IgD-negative memory B cell (primary cell): Measurements from ENCODE around the gene IGF2R. TPM values are rescaled to one million over a fixed set of nuclear protein-coding genes. Genes with fewer than 3 reads are reported as not detected.
"Not testable (repeated sequence)": the region's sequence is repeated elsewhere in the genome, so short reads cannot be mapped to it uniquely, and the experiment has no call there.

Experiments
- H3K27ac Mint-ChIP-seq, 3 donors: one replicate each; pipeline ENCODE4 v1.8.0; 2020 to 2022; ENCODE audit warnings: mild to moderate bottlenecking in 3 of 3, mixed read lengths in 3 of 3, moderate library complexity in 1 of 3
- H3K27me3 Mint-ChIP-seq: one replicate; pipeline ENCODE4 v1.8.0; 2021; ENCODE audit warnings: mixed read lengths
- H3K36me3 Mint-ChIP-seq: one replicate; pipeline ENCODE4 v1.8.0; 2020; ENCODE audit warnings: mild to moderate bottlenecking, mixed read lengths
- H3K4me1 Mint-ChIP-seq, 3 donors: one replicate each; pipeline ENCODE4 v1.8.0; 2020 to 2022; ENCODE audit warnings: mixed read lengths in 3 of 3, mild to moderate bottlenecking in 1 of 3
- H3K4me3 Mint-ChIP-seq, 4 donors: one replicate each; pipeline ENCODE4 v1.8.0; 2020 to 2022; ENCODE audit warnings: mild to moderate bottlenecking in 4 of 4, mixed read lengths in 4 of 4, moderate library complexity in 3 of 4
- H3K9me3 Mint-ChIP-seq, 3 donors: one replicate each; pipeline ENCODE4 v1.8.0; 2020 to 2021; ENCODE audit warnings: mixed read lengths in 3 of 3, mild to moderate bottlenecking in 1 of 3
- polyA plus RNA-seq: library from polyadenylated mRNA; unstranded; fragments of 300-500 nt; fragmentation: Illumina TruSeq; gene quantifications from one replicate; pipeline ENCODE4 v1.2.3, GENCODE V29; 2021

The IGF2R gene
- polyA plus RNA-seq, 1 donor from 2014 or later, result 4.7 TPM

DNA sequence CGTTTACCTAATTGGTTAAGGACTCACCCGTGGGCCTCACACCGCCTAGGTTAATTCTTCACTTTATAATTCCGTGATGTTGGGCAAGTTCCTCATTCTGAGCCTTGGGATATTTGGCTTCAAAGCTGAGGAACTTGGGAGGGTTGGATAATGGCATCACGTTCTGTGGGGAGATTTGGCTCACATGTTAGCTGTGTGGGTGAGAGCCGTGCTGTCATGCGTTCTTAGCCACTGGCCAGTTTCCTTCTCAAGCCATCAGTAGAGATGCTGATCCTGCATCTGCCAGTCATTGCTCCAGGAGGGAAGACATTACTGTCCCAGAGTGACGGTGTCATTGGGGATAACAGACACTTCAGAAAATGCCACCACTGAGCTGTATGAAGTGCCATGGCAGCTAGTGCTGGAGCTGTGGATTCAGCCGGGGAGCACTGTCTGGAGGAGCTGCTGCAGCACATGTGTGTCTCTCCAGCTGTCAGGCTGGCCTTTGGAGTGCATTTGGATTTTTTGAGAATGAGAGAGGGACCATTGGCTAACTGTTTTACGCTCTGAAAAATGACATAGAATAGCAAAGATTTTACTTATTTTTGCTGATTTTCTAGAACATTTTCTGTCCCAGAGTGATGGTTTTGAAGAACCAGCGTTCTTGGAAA lies 16.5 kb downstream of the IGF2R start:
- Mint-ChIP-seq H3K9me3 (no peaks in the 10 kb centered on the region), H3K36me3 (peaks cover 2% of the 10 kb centered on the region), H3K27me3 (peaks cover 3% of the 10 kb centered on the region), H3K4me1 (peaks cover 38 to 44% (median 44%) of the 10 kb centered on the region in 3 donors), H3K4me3 (no peak overlapping the region), H3K27ac (no peak overlapping the region)

- peak overlapping the region in 1 of 4 donors; percentile 15 for H3K4me3 Mint-ChIP-seq
- H3K27me3 Mint-ChIP-seq, result no peaks in the 10 kb centered on the region
- H3K36me3 Mint-ChIP-seq, result peaks cover 17% of the 10 kb centered on the region
- peaks cover 0 to 1% (median 0%) of the 10 kb centered on the region in 3 donors for H3K9me3 Mint-ChIP-seq
- peaks cover 17 to 28% (median 18%) of the 10 kb centered on the region in 3 donors for H3K4me1 Mint-ChIP-seq
- H3K27ac Mint-ChIP-seq, result no peak overlapping the region
Observed at GRCh38 chr6:159988983-159989454, 20.1 kb downstream of the IGF2R start.

DNA sequence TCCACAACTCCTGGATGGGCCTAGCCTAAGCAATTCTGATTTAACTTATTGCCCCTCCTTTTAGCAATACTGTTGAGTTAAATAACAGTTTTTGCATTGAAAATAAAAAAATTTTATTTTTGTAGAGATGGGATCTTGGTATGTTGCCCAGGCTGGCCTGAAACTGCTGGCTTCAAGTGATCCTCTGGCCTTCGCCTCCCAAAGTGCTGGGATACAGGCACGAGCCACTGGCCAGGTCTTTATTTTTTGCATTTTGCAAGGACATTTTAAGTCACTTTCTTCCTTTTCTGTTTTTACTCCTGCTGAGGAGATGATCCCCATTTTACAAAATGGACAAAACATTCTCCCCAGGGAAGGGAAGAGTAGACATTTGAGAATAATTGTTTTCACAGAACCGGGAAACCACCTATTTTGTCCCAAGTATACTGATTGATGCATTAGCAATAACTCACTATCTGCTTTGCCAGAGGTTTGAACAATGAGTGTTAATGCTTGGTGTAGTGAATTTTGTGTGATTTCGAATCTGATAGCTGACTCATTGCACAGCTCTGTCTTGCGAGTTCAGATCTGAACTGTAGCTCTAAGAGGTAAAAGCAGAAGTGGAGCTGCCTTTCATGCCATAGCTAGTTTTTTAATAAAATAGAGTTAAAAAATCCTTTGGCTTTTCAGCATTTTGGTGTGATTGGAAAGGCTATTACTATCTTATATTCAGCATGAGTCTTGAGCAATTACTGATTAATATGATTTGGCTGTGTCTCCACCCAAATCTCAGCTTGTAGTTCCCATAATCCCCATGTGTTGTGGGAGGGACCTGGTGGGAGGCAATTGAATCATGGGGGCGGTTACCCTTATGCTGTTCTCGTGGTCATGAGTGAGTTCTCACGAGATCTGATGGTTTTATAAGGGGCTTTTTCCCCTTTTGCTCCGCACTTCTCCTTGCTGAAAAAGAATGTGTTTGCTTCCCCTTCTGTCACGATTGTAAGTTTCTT lies 20.9 kb downstream of the IGF2R start:
- Mint-ChIP-seq H3K27ac (no peak overlapping the region), H3K9me3 (peaks cover 0 to 9% (median 4%) of the 10 kb centered on the region in 3 donors), H3K4me3 (peak overlapping the region in 1 of 4 donors; percentile 54), H3K27me3 (no peaks in the 10 kb centered on the region), H3K36me3 (peaks cover 20% of the 10 kb centered on the region), H3K4me1 (peaks cover 21 to 32% (median 24%) of the 10 kb centered on the region in 3 donors)

- Mint-ChIP-seq H3K4me3 (no peak overlapping the region), H3K4me1 (peaks cover 25 to 32% (median 27%) of the 10 kb centered on the region in 3 donors), H3K9me3 (peaks cover 0 to 15% (median 6%) of the 10 kb centered on the region in 3 donors), H3K27me3 (no peaks in the 10 kb centered on the region), H3K27ac (no peak overlapping the region), H3K36me3 (peaks cover 30% of the 10 kb centered on the region)
Observed at GRCh38 chr6:159992366-159992765, 23.5 kb downstream of the IGF2R start.

DNA sequence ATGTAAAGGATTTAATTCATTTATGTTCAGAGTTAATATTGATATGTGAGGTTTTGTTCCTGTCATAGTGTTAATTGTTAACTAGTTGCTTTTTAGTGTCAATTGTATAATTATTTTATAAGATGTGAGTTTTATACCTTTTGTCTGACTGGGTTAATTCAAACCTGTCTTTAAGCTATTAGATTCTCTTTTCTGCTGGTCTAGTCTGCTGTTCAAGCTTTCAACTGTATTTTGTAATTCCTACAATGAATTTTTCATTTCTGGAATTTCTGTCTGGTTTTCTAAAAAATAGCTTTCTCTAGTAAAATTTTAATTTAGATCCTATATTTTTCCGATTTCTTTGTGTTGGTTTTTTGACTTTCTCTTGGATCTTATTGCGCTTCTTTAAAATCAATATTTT lies 26.5 kb downstream of the IGF2R start:
- Mint-ChIP-seq H3K9me3 (peaks cover 0 to 15% (median 6%) of the 10 kb centered on the region in 3 donors), H3K27me3 (no peaks in the 10 kb centered on the region), H3K4me1 (peaks cover 14 to 30% (median 16%) of the 10 kb centered on the region in 3 donors), H3K36me3 (peaks cover 40% of the 10 kb centered on the region), H3K27ac (no peak overlapping the region), H3K4me3 (peak overlapping the region in 1 of 4 donors; percentile 5)

DNA sequence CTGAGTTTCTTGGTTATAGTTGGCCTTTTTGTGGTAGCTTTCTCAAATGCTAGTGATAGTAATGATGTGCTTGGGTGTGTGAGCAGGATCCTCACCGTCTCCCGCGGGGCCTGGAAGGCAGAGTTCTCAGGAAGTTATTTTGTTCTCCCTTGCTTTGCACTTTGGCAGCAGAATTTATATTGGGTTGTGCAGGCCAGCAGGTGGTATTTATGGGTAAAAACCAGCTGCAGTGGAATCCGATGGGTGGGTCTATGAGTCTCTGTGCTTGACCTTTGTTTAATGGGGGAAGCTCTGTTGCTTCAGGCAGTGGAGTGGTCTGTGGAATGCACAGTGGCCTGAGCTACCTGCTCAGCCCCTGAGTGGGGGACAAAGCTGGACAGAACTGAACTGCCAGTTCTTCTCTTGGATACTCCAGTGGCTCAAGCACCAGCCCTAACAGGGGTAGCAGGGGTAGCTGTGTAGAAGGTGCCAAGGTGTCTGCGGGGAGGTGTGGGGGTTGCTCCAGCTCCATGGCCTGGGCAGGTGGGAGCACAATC lies 27.3 kb downstream of the IGF2R start:
- Mint-ChIP-seq H3K27ac (no peak overlapping the region), H3K9me3 (peaks cover 0 to 15% (median 6%) of the 10 kb centered on the region in 3 donors), H3K27me3 (no peaks in the 10 kb centered on the region), H3K36me3 (peaks cover 42% of the 10 kb centered on the region), H3K4me3 (peak overlapping the region in 1 of 4 donors; percentile 5), H3K4me1 (peaks cover 13 to 28% (median 16%) of the 10 kb centered on the region in 3 donors)

GRCh38 chr6:159996626-159997497 lies 28.0 kb downstream of the IGF2R start:
- no peak overlapping the region for H3K4me3 Mint-ChIP-seq
- peak overlapping the region in 1 of 3 donors; percentile 10 for H3K27ac Mint-ChIP-seq
- peaks cover 39% of the 10 kb centered on the region for H3K36me3 Mint-ChIP-seq
- H3K27me3 Mint-ChIP-seq, result no peaks in the 10 kb centered on the region
- H3K4me1 Mint-ChIP-seq, result peaks cover 13 to 28% (median 16%) of the 10 kb centered on the region in 3 donors
- H3K9me3 Mint-ChIP-seq, result peaks cover 0 to 15% (median 6%) of the 10 kb centered on the region in 3 donors

GRCh38 chr6:159997498-159998101 lies 28.7 kb downstream of the IGF2R start:
- Mint-ChIP-seq H3K4me1 (peaks cover 13 to 28% (median 19%) of the 10 kb centered on the region in 3 donors), H3K27ac (peak overlapping the region in 1 of 3 donors; percentile 10), H3K9me3 (peaks cover 0 to 15% (median 6%) of the 10 kb centered on the region in 3 donors), H3K36me3 (peaks cover 32% of the 10 kb centered on the region), H3K4me3 (no peak overlapping the region), H3K27me3 (no peaks in the 10 kb centered on the region)

GRCh38 chr6:159998538-159998937 lies 29.7 kb downstream of the IGF2R start:
- Mint-ChIP-seq H3K4me1 (peaks cover 12 to 25% (median 15%) of the 10 kb centered on the region in 3 donors), H3K36me3 (peaks cover 27% of the 10 kb centered on the region), H3K27ac (peak overlapping the region in 1 of 3 donors; percentile 4), H3K9me3 (peaks cover 0 to 15% (median 6%) of the 10 kb centered on the region in 3 donors), H3K4me3 (no peak overlapping the region), H3K27me3 (no peaks in the 10 kb centered on the region)

DNA sequence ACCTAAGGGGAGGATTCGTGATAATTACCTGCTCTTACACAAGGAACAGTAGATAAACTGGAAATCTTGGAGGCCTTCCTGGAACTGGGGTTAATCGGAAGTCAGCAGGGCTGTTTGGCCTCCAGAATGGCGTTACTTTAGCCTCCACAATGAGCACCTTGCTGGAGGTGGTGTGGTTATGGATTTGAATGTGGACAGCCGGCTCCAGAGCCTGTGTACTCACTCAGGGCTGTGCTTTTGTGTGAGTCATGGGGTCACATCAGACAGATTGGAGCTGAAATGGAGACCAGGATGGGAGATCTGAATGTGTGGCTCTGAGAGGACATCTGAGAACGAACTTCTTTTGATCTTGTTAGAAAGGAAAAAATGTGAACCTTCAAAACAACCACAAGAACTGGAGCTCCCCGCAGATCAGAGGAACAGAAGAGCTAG lies 30.4 kb downstream of the IGF2R start:
- H3K9me3 Mint-ChIP-seq, result peaks cover 0 to 11% (median 4%) of the 10 kb centered on the region in 3 donors
- H3K27ac Mint-ChIP-seq, result no peak overlapping the region
- peaks cover 24% of the 10 kb centered on the region for H3K36me3 Mint-ChIP-seq
- no peak overlapping the region for H3K4me3 Mint-ChIP-seq
- H3K27me3 Mint-ChIP-seq, result no peaks in the 10 kb centered on the region
- H3K4me1 Mint-ChIP-seq, result peaks cover 12 to 22% (median 16%) of the 10 kb centered on the region in 3 donors

DNA sequence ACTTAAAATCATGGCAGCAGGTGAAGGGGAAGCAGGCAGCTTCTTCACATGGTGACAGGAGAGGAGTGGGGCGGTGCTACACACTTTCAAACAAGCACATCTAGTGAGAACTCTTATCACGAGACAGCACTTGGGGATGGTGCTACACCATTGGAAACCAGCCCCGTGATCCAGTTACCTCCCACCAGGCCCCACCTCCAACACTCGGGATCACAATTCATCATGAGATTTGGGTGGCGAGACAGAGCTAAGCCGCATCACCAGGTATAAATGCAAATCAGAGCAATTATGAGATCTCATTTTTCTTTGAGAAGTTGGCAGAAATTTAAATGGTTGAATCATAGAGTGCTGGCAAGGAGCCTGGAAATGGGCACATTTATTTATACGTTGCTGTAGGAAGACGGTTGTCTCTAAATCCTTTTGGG lies 31.4 kb downstream of the IGF2R start:
- no peak overlapping the region for H3K27ac Mint-ChIP-seq
- H3K9me3 Mint-ChIP-seq, result peaks cover 0 to 3% (median 0%) of the 10 kb centered on the region in 3 donors
- H3K4me1 Mint-ChIP-seq, result peaks cover 10 to 21% (median 11%) of the 10 kb centered on the region in 3 donors
- H3K4me3 Mint-ChIP-seq, result no peak overlapping the region
- peaks cover 17% of the 10 kb centered on the region for H3K36me3 Mint-ChIP-seq
- no peaks in the 10 kb centered on the region for H3K27me3 Mint-ChIP-seq

DNA sequence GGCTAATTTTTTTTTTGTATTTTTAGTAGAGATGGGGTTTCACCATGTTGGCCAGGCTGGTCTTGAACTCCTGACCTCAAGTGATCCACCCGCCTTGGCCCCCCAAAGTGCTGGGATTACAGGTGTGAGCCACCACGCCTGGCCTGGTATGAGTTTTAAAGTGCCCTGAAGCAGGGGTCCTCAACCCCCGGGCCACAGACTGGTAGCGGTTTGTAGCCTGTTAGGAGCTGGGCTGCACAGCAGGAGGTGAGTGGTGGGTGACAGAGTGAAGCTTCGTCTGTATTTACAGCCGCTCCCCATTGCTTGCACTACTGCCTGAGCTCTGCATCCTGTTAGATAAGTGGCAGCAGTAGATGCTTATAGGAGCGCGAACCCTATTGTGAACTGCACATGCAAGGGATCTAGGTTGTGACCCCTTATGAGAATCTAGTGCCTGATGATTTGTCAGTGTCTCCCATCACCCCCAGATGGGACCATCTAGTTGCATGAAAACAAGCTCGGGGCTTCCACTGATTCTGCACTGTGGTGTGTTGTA lies 32.1 kb downstream of the IGF2R start:
- Mint-ChIP-seq H3K36me3 (peaks cover 12% of the 10 kb centered on the region), H3K4me1 (peaks cover 9 to 21% (median 10%) of the 10 kb centered on the region in 3 donors)
- H3K9me3 Mint-ChIP-seq, H3K27ac Mint-ChIP-seq, H3K27me3 Mint-ChIP-seq, H3K4me3 Mint-ChIP-seq: not testable (repeated sequence)

DNA sequence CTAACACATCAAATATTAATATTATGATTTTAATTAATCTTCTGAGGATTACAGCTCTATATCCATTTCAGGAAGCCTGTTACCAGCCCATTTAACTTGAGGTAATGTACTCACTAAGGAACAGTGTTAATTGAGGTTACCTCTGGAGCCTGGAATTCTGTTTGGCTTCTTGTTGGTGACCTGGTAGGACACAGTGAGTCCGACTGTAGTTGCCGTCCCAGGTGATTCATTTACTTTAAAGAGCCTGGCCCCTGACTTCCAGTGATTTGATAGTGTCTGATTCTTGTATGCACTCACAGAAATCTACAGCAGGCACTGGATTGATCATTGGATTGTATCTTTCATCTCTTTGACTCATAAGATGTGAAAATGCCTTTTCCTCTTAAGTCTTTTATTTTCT lies 34.0 kb downstream of the IGF2R start:
- H3K27ac Mint-ChIP-seq, result no peak overlapping the region
- H3K9me3 Mint-ChIP-seq, result no peaks in the 10 kb centered on the region
- no peaks in the 10 kb centered on the region for H3K27me3 Mint-ChIP-seq
- peaks cover 11% of the 10 kb centered on the region for H3K36me3 Mint-ChIP-seq
- H3K4me3 Mint-ChIP-seq, result no peak overlapping the region
- H3K4me1 Mint-ChIP-seq, result peaks cover 8 to 21% (median 13%) of the 10 kb centered on the region in 3 donors
